ACC112 (cell line): Measurements from ENCODE around the gene TXNL4A.

ENCODE experiments used
- H2AFZ ChIP-seq: fragments of 200-600 bp; sonication (generic); one replicate; pipeline ENCODE4 v1.6.0; 2017; ENCODE audit warnings: antibody characterized with exemption, low read length; ENCODE audit not compliant: unreplicated experiment
- H3K27ac ChIP-seq: fragments of 200-600 bp; sonication (generic); 2 replicates; pipeline ENCODE4 v1.5.1; 2014; ENCODE audit warnings: low read depth, mild to moderate bottlenecking, antibody characterized with exemption, low read length, moderate library complexity
- H3K27me3 ChIP-seq: fragments of 200-600 bp; sonication (generic); 2 replicates; pipeline ENCODE4 v1.6.1; 2014; ENCODE audit warnings: mild to moderate bottlenecking, antibody characterized with exemption, low read length, moderate library complexity, mixed read lengths; ENCODE audit not compliant: insufficient read depth
- H3K36me3 ChIP-seq: fragments of 200-600 bp; sonication (generic); 2 replicates; pipeline ENCODE4 v1.6.1; 2016; ENCODE audit warnings: mild to moderate bottlenecking, antibody characterized with exemption, low read length, moderate library complexity, mixed read lengths; ENCODE audit not compliant: insufficient read depth
- H3K4me1 ChIP-seq: fragments of 200-600 bp; sonication (generic); one replicate; pipeline ENCODE4 v1.6.1; 2016; ENCODE audit warnings: low read length, mixed read lengths; ENCODE audit not compliant: insufficient read depth, unreplicated experiment, control insufficient read depth
- H3K4me3 ChIP-seq: fragments of 200-600 bp; sonication (generic); 2 replicates; pipeline ENCODE4 v1.5.1; 2014; ENCODE audit warnings: mild to moderate bottlenecking, low read depth, low read length
- H3K79me2 ChIP-seq: fragments of 200-600 bp; sonication (generic); one replicate; pipeline ENCODE4 v1.6.0; 2016; ENCODE audit warnings: low read length; ENCODE audit not compliant: control insufficient read depth, unreplicated experiment, insufficient read depth

TXNL4A gene

DNA sequence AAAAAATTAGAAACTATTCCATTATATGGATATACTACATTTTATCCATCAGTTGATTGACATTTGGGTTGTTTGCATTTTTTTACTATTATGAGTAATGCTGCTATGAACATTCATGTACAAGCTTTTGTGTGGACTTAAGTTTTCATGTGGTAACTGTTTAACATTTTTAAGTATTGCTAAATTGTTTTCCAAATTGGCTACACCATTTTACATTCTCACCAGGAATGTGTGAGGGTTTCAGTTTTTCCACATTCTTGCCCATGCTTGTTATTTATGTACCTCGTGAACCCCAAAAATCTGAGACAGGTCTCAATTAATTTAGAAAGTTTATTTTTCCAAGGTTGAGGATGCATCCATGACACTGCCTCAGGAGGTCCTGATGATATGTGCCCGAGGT, 3.1 kb upstream of the TXNL4A start:
- no peak overlapping the region for H2AFZ ChIP-seq
- no peak overlapping the region for H3K4me3 ChIP-seq
- peaks cover 4% of the 10 kb centered on the region for H3K4me1 ChIP-seq
- no peak overlapping the region for H3K27ac ChIP-seq
- H3K79me2 ChIP-seq, result peaks cover 22% of the 10 kb centered on the region
- no peaks in the 10 kb centered on the region for H3K27me3 ChIP-seq
- H3K36me3 ChIP-seq, result no peaks in the 10 kb centered on the region

DNA sequence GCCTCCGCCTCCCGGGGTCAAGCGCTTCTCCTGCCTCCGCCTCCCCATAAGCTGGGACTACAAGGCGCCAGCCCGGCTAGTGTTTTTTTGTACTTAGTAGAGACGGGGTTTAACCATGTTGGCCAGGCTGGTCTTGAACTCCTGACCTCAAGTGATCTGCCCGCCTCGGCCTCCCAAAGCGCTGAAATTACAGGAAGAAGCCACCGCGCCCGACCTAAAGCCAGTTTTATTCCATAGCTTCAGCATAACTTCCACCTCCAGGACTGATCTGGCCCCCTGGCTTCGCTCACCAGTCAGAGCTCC, 783 bp upstream of the TXNL4A start:
- Histone ChIP-seq H3K27ac (peak overlapping the region; percentile 96), H3K4me3 (peak overlapping the region; percentile 100), H2AFZ (peak overlapping the region; percentile 99), H3K79me2 (peaks cover 45% of the 10 kb centered on the region), H3K36me3 (peaks cover 8% of the 10 kb centered on the region; the same call in 1 of the 2 replicates), H3K4me1 (peaks cover 6% of the 10 kb centered on the region), H3K27me3 (no peaks in the 10 kb centered on the region)

DNA sequence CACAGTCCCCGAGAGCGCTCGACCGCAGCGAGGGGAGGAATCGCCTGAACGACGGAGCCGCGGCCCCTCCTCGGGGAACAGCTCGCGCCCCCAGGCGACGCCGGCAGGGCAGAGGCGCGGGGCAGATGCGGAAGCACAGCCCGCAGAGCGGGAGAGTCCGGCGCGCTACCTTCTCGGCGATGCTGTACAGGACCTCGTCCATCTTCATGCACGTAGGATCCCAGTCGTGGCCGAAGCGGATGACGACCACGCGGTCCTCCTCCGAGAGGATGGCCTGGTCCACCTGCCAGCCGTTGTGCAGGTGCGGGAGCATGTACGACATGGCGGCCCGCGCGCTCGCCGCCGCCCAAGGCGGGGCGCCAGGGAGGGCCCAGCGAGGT, 302 bp downstream of the TXNL4A start:
- Histone ChIP-seq H3K4me1 (peaks cover 11% of the 10 kb centered on the region), H3K36me3 (peaks cover 11% of the 10 kb centered on the region; the same call in 1 of the 2 replicates), H3K27me3 (no peaks in the 10 kb centered on the region), H2AFZ (peak overlapping the region; percentile 98), H3K27ac (peak overlapping the region; percentile 96), H3K4me3 (peak overlapping the region; percentile 100), H3K79me2 (peaks cover 56% of the 10 kb centered on the region)

DNA sequence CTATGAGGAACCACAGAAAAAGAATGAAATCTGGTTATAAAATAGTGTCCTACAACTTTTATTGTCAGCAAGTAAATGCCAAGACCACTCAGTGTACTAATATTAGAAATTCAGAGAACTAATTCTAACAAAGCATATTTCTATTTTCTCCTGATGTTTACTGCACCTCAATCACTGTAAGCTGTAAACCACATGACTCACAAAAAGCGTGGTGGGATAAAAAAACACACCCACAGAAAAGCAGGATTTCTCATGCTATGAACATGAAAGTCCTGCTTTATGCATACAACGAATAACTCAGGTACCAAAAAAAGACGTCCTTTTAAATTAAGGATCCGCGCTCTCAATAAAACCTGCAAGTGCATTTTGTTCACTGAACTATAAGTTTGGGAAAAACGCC, 797 bp downstream of the TXNL4A start:
- H2AFZ ChIP-seq, result peak overlapping the region; percentile 98
- H3K79me2 ChIP-seq, result peaks cover 61% of the 10 kb centered on the region
- peak overlapping the region; percentile 100 for H3K4me3 ChIP-seq
- peaks cover 11% of the 10 kb centered on the region; the same call in 1 of the 2 replicates for H3K36me3 ChIP-seq
- H3K27ac ChIP-seq, result peak overlapping the region; percentile 96
- H3K4me1 ChIP-seq, result peaks cover 13% of the 10 kb centered on the region
- no peaks in the 10 kb centered on the region for H3K27me3 ChIP-seq

DNA sequence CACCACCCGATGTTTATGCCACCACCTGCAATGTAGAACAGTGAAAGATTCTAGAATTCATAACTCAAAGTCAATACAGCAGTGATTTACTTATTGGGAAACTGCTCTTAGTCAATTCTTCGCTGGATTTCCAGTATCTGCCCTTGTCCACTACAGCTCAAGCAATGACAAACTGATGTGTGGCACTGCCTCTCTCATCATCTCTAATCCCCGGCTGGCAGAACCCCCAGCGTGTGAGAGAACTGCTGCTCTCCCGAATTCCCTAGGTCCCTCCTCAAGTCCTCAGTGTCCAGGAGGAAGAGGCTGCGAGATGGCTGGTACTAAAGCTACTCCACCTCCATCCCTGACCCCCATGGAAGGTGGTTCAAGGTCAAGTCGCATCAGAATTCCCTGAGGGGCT, 1.6 kb downstream of the TXNL4A start:
- Histone ChIP-seq H3K4me1 (peaks cover 13% of the 10 kb centered on the region), H3K27me3 (no peaks in the 10 kb centered on the region), H2AFZ (no peak overlapping the region), H3K4me3 (peak overlapping the region; percentile 100), H3K36me3 (peaks cover 11% of the 10 kb centered on the region; the same call in 1 of the 2 replicates), H3K79me2 (peaks cover 69% of the 10 kb centered on the region), H3K27ac (no peak overlapping the region)

DNA sequence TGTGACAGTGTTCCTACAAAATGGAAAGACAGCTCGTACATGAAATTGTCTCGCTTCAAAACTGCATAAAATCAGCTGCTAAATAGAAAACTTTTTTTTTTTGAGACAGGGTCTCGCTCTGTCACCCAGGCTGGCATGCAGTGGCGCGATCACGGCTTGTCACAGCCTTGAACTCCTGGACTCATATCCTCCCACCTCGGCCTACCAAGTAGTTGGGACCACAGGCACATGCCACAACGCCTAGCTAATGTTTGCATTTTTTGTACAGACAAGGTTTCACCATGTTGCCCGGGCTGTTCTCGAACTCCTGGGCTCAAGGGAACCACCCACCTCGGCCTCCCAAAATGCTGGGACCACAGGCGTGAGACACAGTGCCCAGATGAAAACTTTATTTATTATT, 3.2 kb downstream of the TXNL4A start:
- H3K4me1 ChIP-seq, result peaks cover 13% of the 10 kb centered on the region
- H3K79me2 ChIP-seq, result peaks cover 85% of the 10 kb centered on the region
- H3K27ac ChIP-seq, result no peak overlapping the region
- no peaks in the 10 kb centered on the region for H3K27me3 ChIP-seq
- no peak overlapping the region for H2AFZ ChIP-seq
- no peak overlapping the region for H3K4me3 ChIP-seq
- peaks cover 11% of the 10 kb centered on the region; the same call in 1 of the 2 replicates for H3K36me3 ChIP-seq

DNA sequence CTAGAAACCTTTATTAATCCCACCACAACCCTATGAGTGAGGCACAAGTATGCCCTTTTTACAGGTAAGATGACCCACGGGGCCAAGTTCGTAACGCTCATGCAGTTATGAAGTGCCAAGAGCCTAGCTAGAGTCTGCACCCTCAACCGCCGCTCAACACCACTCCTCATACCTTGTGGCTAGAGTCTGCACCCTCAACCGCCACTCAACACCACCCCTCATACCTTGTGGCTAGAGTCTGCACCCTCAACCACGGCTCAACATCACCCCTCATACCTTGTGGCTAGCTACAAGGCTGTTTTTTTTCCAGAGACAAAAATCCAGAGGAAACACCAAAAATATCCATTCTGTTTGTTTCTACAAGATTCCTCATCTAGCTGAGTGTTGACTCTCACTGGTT, 4.6 kb downstream of the TXNL4A start:
- H3K79me2 ChIP-seq, result peaks cover 96% of the 10 kb centered on the region
- peaks cover 15% of the 10 kb centered on the region; the same call in 1 of the 2 replicates for H3K36me3 ChIP-seq
- peaks cover 11% of the 10 kb centered on the region for H3K4me1 ChIP-seq

DNA sequence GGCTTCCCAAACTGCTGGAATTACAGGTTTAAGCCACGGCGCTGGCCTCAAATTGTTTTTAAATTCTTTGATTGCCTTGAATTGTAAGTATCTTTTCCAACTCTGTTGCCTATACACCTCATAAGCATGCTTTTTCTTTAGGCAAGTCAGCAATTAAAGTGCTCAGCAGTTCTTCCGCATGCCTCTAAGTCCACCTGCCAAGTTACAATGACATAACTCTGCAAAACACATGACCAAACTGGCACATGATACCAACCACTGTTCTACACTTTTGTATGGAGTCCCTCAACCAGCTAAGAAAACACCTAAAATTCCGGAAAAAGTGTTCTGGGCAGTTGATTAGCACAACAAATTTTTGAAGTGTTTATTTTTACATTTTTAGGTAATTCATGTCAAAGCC, 5.1 kb downstream of the TXNL4A start:
- peaks cover 15% of the 10 kb centered on the region; the same call in 1 of the 2 replicates for H3K36me3 ChIP-seq

More for the DNA sequence above, 4.6 kb downstream of the TXNL4A start:
- Histone ChIP-seq H2AFZ (no peak overlapping the region), H3K27ac (no peak overlapping the region), H3K27me3 (no peaks in the 10 kb centered on the region), H3K4me3 (no peak overlapping the region)

DNA sequence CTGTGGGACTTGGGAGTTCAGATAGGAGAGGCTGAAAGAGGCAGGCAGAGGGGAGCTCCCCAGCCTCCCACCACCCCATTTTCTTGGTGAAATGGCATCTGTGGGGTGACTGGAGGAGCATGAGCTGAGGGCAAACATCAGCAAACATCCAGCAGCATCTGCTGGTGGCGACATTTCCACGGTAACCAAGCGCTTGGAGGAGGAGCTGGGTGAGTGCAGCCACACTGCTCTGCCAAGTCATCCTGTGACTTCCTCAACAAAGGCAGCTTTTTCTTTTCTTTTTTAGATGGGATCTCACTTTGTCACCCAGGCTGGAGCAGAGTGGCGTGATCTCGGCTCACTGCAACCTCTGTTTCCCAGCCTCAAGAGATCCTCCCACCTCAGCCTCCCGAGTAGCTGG, 5.6 kb downstream of the TXNL4A start:
- Histone ChIP-seq H3K79me2 (peaks cover 100% of the 10 kb centered on the region), H3K4me1 (peaks cover 11% of the 10 kb centered on the region), H2AFZ (no peak overlapping the region), H3K27me3 (no peaks in the 10 kb centered on the region), H3K27ac (no peak overlapping the region), H3K4me3 (no peak overlapping the region), H3K36me3 (peaks cover 15% of the 10 kb centered on the region; the same call in 1 of the 2 replicates)

More for the DNA sequence above, 5.1 kb downstream of the TXNL4A start:
- no peaks in the 10 kb centered on the region for H3K27me3 ChIP-seq
- H3K4me1 ChIP-seq, result peaks cover 11% of the 10 kb centered on the region
- H3K27ac ChIP-seq, result no peak overlapping the region
- H3K4me3 ChIP-seq, result no peak overlapping the region
- H3K79me2 ChIP-seq, result peaks cover 100% of the 10 kb centered on the region
- H2AFZ ChIP-seq, result no peak overlapping the region

DNA sequence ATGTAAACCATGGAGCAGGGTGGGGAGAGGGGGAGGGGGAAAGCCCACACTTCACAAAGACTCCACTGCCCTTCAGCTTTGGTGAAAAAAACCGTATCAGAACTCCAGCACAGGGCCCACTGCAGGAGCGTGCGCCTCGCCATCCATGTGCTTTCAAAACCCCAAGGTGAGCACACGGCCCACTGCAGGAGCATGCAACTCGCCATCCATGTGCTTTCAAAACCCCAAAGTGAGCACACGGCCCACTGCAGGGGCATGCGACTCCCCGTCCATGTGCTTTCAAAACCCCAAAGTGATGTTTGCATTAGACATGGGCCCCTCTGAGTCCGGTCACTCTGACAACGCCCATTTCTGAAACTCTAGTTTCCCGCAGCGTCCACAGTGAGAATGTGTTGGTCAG, 7.8 kb downstream of the TXNL4A start:
- Histone ChIP-seq H3K4me3 (no peak overlapping the region), H3K79me2 (peaks cover 97% of the 10 kb centered on the region), H3K27me3 (no peaks in the 10 kb centered on the region), H3K27ac (no peak overlapping the region), H3K36me3 (peaks cover 15% of the 10 kb centered on the region; the same call in 1 of the 2 replicates), H3K4me1 (peaks cover 8% of the 10 kb centered on the region), H2AFZ (no peak overlapping the region)

DNA sequence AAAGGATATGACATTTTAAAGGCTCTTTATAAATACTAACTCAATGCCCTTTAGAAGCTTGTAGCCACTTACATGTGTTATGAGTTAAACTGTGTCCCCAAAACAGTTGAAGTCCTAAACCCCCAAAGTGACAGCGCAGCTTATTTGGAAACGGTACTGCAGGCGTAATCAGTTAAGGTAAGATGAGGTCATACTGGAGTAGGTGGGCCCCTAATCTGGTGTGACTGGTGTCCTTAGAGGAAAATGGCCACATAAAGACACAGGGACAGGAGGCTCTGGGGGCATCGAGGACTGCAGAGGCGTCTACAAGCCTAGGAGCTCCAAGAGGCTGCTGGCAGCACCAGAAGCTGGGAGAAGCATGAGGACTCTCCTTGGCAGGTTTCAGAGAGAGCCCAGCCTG, 8.5 kb downstream of the TXNL4A start:
- H3K79me2 ChIP-seq, result peaks cover 96% of the 10 kb centered on the region
- H3K4me1 ChIP-seq, result peaks cover 8% of the 10 kb centered on the region
- no peak overlapping the region for H2AFZ ChIP-seq
- H3K4me3 ChIP-seq, result no peak overlapping the region
- no peaks in the 10 kb centered on the region for H3K27me3 ChIP-seq
- peaks cover 10% of the 10 kb centered on the region; the same call in 1 of the 2 replicates for H3K36me3 ChIP-seq
- no peak overlapping the region for H3K27ac ChIP-seq
